Measurements from ENCODE around the gene PRKAG1.

DNA sequence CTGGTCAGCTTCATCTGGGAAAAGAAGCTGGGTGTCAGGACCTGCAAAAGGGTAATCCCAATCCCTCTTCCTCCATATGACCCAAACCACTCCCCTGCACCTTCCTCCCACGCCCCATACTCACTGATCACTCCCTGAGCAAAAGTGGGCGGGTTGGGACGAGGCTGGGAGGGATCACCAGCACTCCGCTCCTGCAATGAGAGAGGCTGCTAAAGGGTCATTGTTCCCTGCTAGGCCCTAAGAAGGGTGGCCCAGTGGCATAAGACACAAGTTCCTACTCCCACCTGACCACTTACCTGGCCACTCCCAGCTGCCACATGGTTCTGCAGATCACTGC, 15.7 kb upstream of the PRKAG1 start:
- TF ChIP-seq, protein P1, sequence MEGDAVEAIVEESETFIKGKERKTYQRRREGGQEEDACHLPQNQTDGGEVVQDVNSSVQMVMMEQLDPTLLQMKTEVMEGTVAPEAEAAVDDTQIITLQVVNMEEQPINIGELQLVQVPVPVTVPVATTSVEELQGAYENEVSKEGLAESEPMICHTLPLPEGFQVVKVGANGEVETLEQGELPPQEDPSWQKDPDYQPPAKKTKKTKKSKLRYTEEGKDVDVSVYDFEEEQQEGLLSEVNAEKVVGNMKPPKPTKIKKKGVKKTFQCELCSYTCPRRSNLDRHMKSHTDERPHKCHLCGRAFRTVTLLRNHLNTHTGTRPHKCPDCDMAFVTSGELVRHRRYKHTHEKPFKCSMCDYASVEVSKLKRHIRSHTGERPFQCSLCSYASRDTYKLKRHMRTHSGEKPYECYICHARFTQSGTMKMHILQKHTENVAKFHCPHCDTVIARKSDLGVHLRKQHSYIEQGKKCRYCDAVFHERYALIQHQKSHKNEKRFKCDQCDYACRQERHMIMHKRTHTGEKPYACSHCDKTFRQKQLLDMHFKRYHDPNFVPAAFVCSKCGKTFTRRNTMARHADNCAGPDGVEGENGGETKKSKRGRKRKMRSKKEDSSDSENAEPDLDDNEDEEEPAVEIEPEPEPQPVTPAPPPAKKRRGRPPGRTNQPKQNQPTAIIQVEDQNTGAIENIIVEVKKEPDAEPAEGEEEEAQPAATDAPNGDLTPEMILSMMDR (IDR thresholded peaks at IDR 0.05) = no peak
- no peak for TF ChIP-seq POLR2A (IDR thresholded peaks at IDR 0.05)
